Omental fat pad (tissue), 4 donors: Measurements from ENCODE around the gene CDK10. TPM values are rescaled to one million over a fixed set of nuclear protein-coding genes. Genes with fewer than 3 reads are reported as not detected.

ENCODE experiments used
- ATAC-seq: fragments of 150-250 bp; one replicate; pipeline ENCODE4 v1.9.1; 2016; ENCODE audit warnings: mild to moderate bottlenecking, moderate library complexity; ENCODE audit not compliant: low FRiP score
- DNase-seq: peaks from one replicate; pipeline ENCODE4 v3.0.0-alpha.2; 2019; ENCODE audit warnings: low spot score
- total RNA-seq, 4 donors: library from RNA; depleted of rRNA; stranded (reverse); fragments of >200 nt; gene quantifications; one replicate each; pipeline ENCODE4 v1.1.0, GENCODE V29; 2016
- TF ChIP-seq, protein P1 (sequence below), 3 donors: fragments of 450-650 bp; IDR thresholded peaks; one replicate each; pipeline ENCODE4 v1.5.1; 2016 to 2017; ENCODE audit warnings: antibody characterized with exemption in 3 of 3, mild to moderate bottlenecking in 3 of 3, moderate library complexity in 2 of 3

The CDK10 gene
- total RNA-seq, 4 donors from 2014 or later = 32.1 to 46.8 (median 38.3) TPM

DNA sequence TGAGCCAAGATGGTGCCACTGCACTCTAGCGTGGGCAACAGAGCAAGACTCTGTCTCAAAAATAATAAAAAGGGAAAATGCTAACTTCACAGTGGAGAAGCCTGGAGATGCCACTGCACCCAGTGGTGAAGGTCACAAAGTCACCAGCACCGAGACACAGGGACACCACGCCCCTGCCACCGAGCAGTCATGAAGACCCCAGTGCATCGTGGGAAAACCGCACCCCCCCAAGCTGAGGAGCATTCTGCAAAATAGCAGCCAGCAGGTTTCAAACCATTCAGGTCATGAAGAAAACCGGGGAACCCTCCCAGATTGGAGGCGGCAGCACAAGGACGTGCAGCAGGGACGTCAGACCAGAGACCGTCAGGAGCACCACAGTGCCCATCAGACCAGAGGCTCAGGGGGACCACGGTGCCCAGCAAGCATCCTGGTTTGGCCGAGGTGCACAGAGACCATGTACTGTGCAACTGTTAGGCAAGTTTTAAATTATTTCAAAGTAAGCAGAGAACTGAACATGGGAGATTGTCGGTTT is 42.7 kb upstream of the CDK10 start:
- DNase-seq (no peak), ATAC-seq (no peak)
- TF ChIP-seq, protein P1, sequence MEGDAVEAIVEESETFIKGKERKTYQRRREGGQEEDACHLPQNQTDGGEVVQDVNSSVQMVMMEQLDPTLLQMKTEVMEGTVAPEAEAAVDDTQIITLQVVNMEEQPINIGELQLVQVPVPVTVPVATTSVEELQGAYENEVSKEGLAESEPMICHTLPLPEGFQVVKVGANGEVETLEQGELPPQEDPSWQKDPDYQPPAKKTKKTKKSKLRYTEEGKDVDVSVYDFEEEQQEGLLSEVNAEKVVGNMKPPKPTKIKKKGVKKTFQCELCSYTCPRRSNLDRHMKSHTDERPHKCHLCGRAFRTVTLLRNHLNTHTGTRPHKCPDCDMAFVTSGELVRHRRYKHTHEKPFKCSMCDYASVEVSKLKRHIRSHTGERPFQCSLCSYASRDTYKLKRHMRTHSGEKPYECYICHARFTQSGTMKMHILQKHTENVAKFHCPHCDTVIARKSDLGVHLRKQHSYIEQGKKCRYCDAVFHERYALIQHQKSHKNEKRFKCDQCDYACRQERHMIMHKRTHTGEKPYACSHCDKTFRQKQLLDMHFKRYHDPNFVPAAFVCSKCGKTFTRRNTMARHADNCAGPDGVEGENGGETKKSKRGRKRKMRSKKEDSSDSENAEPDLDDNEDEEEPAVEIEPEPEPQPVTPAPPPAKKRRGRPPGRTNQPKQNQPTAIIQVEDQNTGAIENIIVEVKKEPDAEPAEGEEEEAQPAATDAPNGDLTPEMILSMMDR (IDR thresholded peaks at IDR 0.05) = no peak

DNA sequence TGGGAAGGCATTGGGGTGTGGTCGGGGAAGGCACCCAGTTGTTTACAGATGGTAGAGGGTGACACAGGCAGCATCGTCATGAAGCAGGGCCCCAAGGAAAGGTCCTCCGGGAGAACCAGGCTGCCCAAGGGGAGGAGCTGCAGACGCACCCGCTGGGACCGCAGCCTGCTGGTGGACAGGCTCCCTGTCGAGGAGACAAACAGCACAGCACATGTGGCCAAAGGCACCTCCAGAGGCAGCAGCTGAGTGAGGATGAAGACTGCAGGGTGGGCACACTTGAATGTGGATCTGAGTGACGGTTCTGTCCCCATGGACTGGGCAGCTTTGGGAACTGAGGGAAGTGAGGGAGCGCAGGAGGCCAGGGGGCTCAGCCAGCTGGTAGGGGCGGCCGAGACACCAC is 41.4 kb upstream of the CDK10 start:
- TF ChIP-seq, protein P1 (IDR thresholded peaks at IDR 0.05) = no peak
- ATAC-seq (no peak), DNase-seq (no peak)

DNA sequence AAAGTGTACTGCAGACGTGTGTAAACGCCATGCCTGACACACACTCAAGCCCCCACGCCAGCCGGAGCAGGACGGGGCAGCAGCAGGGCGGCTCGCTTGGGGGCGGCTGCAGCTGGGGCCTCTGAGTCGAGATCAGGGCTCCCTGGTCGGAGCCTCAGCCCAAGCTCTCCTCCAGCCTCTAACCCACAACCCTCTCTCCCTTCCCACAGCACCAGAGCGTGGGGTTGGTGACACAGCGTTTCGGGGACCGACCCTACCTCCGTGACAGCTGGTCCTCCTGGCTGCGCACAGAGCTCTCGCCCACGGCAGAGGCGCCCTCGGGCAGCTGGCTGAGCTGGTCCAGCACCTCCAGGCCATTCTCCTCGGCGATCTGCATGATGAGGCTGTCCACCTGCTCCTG is 40.2 kb upstream of the CDK10 start:
- DNase-seq (no peak), ATAC-seq (no peak)
- TF ChIP-seq, protein P1 (IDR thresholded peaks at IDR 0.05) = no peak

DNA sequence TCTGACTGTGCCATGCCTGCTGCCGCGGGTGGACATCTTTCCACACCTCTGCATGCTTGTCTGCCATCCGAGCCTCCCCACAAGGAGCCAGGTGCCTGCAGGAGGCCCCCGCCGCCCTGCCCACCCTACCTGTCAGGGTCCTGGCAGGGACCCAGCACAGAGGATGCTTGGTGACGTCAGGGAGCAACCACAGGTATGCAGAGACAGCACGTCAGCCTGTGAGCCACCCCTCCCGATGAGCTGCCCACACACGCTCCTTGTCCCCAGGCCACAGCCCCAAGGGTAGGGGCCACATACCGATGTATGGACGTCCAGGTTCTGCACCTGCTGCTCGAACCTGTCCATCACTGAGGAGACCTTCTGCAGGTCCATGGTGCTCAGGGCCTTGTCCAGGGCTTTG is 39.6 kb upstream of the CDK10 start:
- DNase-seq = no peak
- TF ChIP-seq, protein P1 (IDR thresholded peaks at IDR 0.05) = no peak
- ATAC-seq = no peak

DNA sequence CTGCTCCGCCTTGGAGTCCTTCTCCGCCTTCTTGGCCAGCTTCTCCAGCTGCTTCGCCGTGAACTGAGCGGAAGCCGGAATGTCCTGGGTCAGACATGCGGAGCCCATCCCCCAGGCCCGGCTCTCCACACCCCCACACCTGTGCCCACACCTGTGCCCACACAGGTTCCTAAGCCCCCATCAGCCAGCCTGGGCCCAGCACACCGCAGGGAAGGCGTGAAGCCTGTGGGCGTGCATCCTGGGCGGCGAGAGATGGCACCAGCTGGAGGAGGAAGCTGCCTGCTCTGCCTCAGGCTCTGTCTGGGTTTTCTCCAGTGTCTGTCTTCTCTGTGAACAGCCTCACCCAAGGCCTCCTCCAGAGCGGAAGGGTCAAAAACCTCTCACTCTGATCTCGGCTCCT is 34.9 kb upstream of the CDK10 start:
- ATAC-seq (no peak), DNase-seq (no peak)
- TF ChIP-seq, protein P1 (IDR thresholded peaks at IDR 0.05) = no peak

DNA sequence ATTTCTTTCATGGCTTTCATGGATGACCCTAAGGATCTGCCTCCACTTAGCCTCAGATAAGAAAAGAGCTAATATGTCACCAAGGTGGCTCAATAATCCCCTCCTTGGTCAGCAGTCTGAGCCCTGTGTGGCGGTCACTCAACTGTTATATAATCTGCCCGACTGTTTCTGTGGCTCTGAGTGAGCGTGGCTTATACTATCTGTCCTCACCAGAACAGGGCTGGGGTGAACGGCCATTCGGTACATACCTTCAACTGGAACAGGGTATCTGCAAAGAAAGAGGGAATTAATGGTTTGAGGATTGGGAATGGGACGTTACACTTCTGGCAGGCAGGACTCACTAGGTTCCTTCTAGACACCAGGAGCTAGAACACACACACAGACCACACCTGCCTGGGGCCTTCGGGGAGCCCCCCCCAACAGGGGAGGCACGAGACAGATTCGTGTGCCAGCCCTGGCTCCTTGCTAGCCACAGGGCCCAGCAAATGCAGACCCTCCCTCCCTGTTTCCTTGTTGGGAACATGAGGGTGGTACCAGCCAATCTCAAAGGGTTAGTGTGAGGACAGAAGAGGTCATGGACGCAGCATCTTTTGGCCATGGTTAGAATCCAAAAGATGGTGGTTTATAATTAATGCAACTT is 32.7 kb upstream of the CDK10 start:
- ATAC-seq (no peak), DNase-seq (no peak)
- TF ChIP-seq, protein P1 (IDR thresholded peaks at IDR 0.05) = no peak

DNA sequence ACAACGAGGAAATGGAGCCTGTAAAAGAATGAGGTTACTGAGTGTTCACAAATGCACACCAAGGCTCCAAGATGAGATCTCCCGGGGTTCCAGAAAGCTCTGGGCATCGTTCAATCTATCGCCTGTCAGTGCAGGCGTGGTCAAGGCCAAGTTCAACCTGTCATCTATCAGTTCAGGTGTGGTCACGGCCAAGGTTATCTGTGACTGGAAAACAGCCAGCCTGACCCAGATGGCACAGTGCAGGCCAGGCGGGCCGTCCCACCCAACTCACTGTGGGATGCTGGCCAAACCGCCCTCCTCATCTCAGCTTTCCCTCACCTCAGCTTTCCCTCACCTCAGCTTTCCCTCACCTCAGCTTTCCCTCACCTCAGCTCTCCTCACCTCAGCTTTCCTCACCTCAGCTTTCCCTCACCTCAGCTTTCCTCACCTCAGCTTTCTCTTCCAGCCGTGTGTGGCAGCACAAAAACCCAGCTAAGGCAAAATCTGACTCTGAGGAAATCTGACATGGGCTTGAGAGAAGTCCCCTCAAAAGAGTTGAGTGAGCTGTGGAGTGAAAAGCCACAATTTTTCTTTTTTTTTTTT is 31.3 kb upstream of the CDK10 start:
- DNase-seq = no peak
- no peak for ATAC-seq

More for the DNA sequence above, 31.3 kb upstream of the CDK10 start:
- TF ChIP-seq, protein P1 (IDR thresholded peaks at IDR 0.05) = no peak
